ENCODE results near the gene BRD3OS. TPM values are rescaled to one million over a fixed set of nuclear protein-coding genes. Genes with fewer than 3 reads are reported as not detected.

The BRD3OS gene
- total RNA-seq, 1 experiment from 2014 or later, result 13.3 TPM

- H3K36me3 Mint-ChIP-seq (ENCODE audit: insufficient read depth, unreplicated experiment), result peaks cover 11% of the 10 kb centered on the region
- TF ChIP-seq CTCF (IDR thresholded peaks at IDR 0.05; ENCODE audit: unreplicated experiment), result no peak
Measured at GRCh38 chr9:133979273-133979920, 45.9 kb upstream of the BRD3OS start.

GRCh38 chr9:133979921-133980863, 45.1 kb upstream of the BRD3OS start:
- peaks cover 13% of the 10 kb centered on the region for H3K36me3 Mint-ChIP-seq (ENCODE audit: insufficient read depth, unreplicated experiment)
- H3K4me3 Mint-ChIP-seq (ENCODE audit: unreplicated experiment), result no peak overlapping the region
- H3K4me1 Mint-ChIP-seq (ENCODE audit: insufficient read depth, unreplicated experiment), result no peaks in the 10 kb centered on the region
- no TSS peak for BruUV-seq (replicated peaks)
- DNase-seq (ENCODE audit: unreplicated experiment), result no peak
- H3K27me3 Mint-ChIP-seq (ENCODE audit: insufficient read depth, unreplicated experiment), result no peaks in the 10 kb centered on the region
- no peak overlapping the region for H3K27ac Mint-ChIP-seq (ENCODE audit: low read depth, unreplicated experiment)
- ChIA-PET POLR2A (no interaction called here), CTCF (interaction anchor here (1.1 to 1.4 kb wide), 2 partner anchors 13 to 16 kb away, joined by 3 to 5 read pairs; no protein-coding TSS in a partner anchor)
- no peaks in the 10 kb centered on the region for H3K9me3 Mint-ChIP-seq (ENCODE audit: unreplicated experiment)
- intact Hi-C loops (cut with micrococcal nuclease), result no loop called here
- no peak for TF ChIP-seq CTCF (IDR thresholded peaks at IDR 0.05; ENCODE audit: unreplicated experiment)

More at GRCh38 chr9:133979273-133979920, 45.9 kb upstream of the BRD3OS start:
- Mint-ChIP-seq H3K9me3 (ENCODE audit: unreplicated experiment) (no peaks in the 10 kb centered on the region), H3K4me1 (ENCODE audit: insufficient read depth, unreplicated experiment) (no peaks in the 10 kb centered on the region), H3K27ac (ENCODE audit: low read depth, unreplicated experiment) (no peak overlapping the region), H3K4me3 (ENCODE audit: unreplicated experiment) (no peak overlapping the region), H3K27me3 (ENCODE audit: insufficient read depth, unreplicated experiment) (no peaks in the 10 kb centered on the region)
- CTCF ChIA-PET, result interaction anchor here (1.1 to 1.4 kb wide), 3 partner anchors 14 to 186 kb away, joined by 3 to 5 read pairs (median 3); no protein-coding TSS in a partner anchor
- DNase-seq (ENCODE audit: unreplicated experiment), result no peak
- intact Hi-C loops (cut with micrococcal nuclease), result no loop called here
- BruUV-seq (replicated peaks), result no TSS peak
- POLR2A ChIA-PET, result no interaction called here

- DNase-seq (ENCODE audit: unreplicated experiment), result no peak
- intact Hi-C loops (cut with micrococcal nuclease), result no loop called here
- BruUV-seq (replicated peaks), result no TSS peak
- Mint-ChIP-seq H3K9me3 (ENCODE audit: unreplicated experiment) (no peaks in the 10 kb centered on the region), H3K27ac (ENCODE audit: low read depth, unreplicated experiment) (no peak overlapping the region), H3K4me3 (ENCODE audit: unreplicated experiment) (no peak overlapping the region), H3K4me1 (ENCODE audit: insufficient read depth, unreplicated experiment) (peaks cover 6% of the 10 kb centered on the region), H3K36me3 (ENCODE audit: insufficient read depth, unreplicated experiment) (peaks cover 11% of the 10 kb centered on the region), H3K27me3 (ENCODE audit: insufficient read depth, unreplicated experiment) (no peaks in the 10 kb centered on the region)
- no peak for TF ChIP-seq CTCF (IDR thresholded peaks at IDR 0.05; ENCODE audit: unreplicated experiment)
- CTCF ChIA-PET, result interaction anchor here (0.6 kb wide), 1 partner anchor 8 kb away, joined by 3 read pairs; no protein-coding TSS in a partner anchor
- POLR2A ChIA-PET, result no interaction called here
Measured at GRCh38 chr9:133980864-133981588, 44.3 kb upstream of the BRD3OS start.

GRCh38 chr9:133981589-133981957, 43.7 kb upstream of the BRD3OS start:
- intact Hi-C loops (cut with micrococcal nuclease), result no loop called here
- TF ChIP-seq CTCF (IDR thresholded peaks at IDR 0.05; ENCODE audit: unreplicated experiment), result no peak
- ChIA-PET POLR2A (no interaction called here), CTCF (interaction anchor here (0.6 kb wide), 1 partner anchor 8 kb away, joined by 3 read pairs; no protein-coding TSS in a partner anchor)
- Mint-ChIP-seq H3K4me1 (ENCODE audit: insufficient read depth, unreplicated experiment) (peaks cover 8% of the 10 kb centered on the region), H3K27ac (ENCODE audit: low read depth, unreplicated experiment) (no peak overlapping the region), H3K36me3 (ENCODE audit: insufficient read depth, unreplicated experiment) (peaks cover 15% of the 10 kb centered on the region), H3K4me3 (ENCODE audit: unreplicated experiment) (no peak overlapping the region), H3K9me3 (ENCODE audit: unreplicated experiment) (no peaks in the 10 kb centered on the region), H3K27me3 (ENCODE audit: insufficient read depth, unreplicated experiment) (no peaks in the 10 kb centered on the region)
- no TSS peak for BruUV-seq (replicated peaks)
- no peak for DNase-seq (ENCODE audit: unreplicated experiment)

All from MCF 10A (cell line).